ENCODE data around the gene C1QTNF6. TPM values are rescaled to one million over a fixed set of nuclear protein-coding genes. Genes with fewer than 3 reads are reported as not detected.

Gene C1QTNF6
- total RNA-seq: 7.6 and 8.2 TPM in 2 replicates

GRCh38 chr22:37187891-37188761 lies at the start of gene C1QTNF6:
Gene C1QTNF6, minus strand, starts transcription at chr22:37188247. Its CDS starts 34 bp downstream, at chr22:37188213.

GRCh38 chr22:37212174-37212906 lies 24.3 kb upstream of the C1QTNF6 start, which contains the start of gene SSTR3:
Gene SSTR3, minus strand, starts transcription at chr22:37212477. Its CDS starts 4,674 bp downstream, at chr22:37207803.

Small RNA genes within 50 kb of the gene (small RNA-seq; reads per million reads assigned to genes)
- gene Z82188.1: not detected

Other genes with a start within 250 kb of the C1QTNF6 start
- gene TST, start 168.8 kb downstream of the C1QTNF6 start, total RNA-seq: 14.8 and 17.5 TPM in 2 replicates
- gene MPST, start 168.5 kb downstream of the C1QTNF6 start, total RNA-seq: 33.7 and 43.1 TPM in 2 replicates
- gene KCTD17, start 136.5 kb downstream of the C1QTNF6 start, total RNA-seq: 18.8 and 19.3 TPM in 2 replicates
- not detected in 2 replicates for gene TMPRSS6, start 78.5 kb downstream of the C1QTNF6 start, total RNA-seq
- under 0.01 TPM in 1 of 2 replicates, not detected in the other for gene IL2RB, start 38.3 kb downstream of the C1QTNF6 start, total RNA-seq
- gene SSTR3, start 24.2 kb upstream of the C1QTNF6 start, total RNA-seq: not detected in 2 replicates
- 3.9 and 5.4 TPM in 2 replicates for gene RAC2, start 56.0 kb upstream of the C1QTNF6 start, total RNA-seq
- not detected in 2 replicates for gene CYTH4, start 94.3 kb upstream of the C1QTNF6 start, total RNA-seq
- gene ELFN2, start 239.2 kb upstream of the C1QTNF6 start, total RNA-seq: 0.11 and 0.13 TPM in 2 replicates

Data from articular chondrocyte of knee joint (primary cell).